ENCODE measurements around the gene ABCF3.

Gene ABCF3

DNA sequence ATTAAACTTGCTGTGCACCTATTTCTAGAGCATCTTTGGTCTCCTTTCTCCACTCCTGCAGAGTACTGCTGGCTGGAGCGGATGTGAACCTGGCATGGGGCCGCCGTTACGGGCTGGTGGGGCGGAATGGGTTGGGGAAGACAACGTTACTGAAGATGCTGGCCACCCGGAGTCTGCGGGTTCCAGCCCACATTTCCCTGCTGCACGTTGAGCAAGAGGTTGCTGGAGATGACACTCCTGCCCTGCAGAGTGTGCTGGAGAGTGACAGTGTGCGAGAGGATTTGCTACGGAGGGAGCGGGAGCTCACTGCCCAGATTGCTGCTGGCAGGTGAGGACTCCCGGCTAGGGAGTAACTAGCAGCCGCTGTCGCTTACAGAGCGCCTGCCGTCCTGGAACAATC lies 2.1 kb downstream of the ABCF3 start:
- DNase-seq = no peak

DNA sequence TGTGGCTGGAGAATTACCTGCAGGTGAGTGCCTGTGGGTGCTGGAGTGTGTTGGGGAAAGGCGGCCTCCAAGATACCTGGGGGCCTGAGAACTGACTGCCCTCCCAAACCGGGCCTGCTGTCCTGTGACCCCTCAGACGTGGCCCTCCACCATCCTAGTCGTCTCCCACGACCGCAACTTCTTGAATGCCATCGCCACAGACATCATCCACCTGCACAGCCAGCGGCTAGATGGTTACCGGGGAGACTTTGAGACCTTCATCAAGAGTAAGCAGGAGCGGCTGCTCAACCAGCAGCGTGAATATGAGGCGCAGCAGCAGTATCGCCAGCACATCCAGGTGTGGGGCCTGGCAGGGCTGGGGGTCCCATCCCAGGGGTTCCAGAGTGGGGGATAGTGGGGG lies 3.4 kb downstream of the ABCF3 start:
- DNase-seq = no peak

DNA sequence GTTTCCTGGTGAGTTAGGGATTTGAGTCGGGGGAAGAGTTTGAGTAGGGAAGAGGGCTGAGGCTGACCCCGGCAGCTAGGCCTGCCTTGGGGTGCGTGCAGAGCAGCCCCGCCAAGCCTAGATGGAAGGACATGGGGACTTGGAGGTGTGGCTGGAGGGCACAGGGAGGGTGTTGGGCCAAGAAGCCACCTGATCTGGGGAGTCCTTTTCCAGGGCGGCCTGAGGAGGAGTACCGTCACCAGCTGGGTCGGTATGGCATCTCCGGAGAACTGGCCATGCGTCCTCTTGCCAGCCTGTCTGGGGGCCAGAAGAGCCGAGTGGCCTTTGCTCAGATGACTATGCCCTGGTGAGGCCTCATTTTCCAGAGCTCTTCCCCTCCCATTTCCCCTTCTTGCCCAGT lies 6.9 kb downstream of the ABCF3 start:
- no peak for DNase-seq

DNA sequence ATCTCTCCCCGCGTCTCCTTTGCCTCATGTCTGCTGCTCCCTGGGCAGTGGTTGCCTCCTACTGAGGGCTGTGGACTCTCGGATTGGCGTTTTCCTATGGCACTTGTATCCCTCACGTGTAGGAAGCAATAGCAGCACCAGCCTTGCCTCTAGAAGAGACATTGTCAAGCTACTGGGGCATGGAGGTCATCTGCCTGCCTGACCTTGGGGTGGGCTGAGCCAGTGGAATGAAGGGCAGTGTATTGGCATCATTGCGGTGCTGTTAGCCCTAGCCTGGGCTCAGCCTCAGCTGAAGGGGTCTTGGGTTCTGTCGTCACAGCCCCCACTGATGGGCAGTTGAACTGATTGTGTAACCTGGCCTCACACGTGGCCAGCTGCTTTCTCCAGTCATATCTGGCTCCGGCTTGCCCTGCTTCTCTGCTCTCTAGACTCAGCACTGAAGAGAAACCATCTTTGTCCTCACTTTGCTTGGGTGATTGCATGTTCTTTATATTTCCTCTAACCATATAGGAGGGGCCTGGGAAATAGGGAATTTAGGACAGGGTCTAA lies 8.1 kb downstream of the ABCF3 start:
- no peak for DNase-seq

DNA sequence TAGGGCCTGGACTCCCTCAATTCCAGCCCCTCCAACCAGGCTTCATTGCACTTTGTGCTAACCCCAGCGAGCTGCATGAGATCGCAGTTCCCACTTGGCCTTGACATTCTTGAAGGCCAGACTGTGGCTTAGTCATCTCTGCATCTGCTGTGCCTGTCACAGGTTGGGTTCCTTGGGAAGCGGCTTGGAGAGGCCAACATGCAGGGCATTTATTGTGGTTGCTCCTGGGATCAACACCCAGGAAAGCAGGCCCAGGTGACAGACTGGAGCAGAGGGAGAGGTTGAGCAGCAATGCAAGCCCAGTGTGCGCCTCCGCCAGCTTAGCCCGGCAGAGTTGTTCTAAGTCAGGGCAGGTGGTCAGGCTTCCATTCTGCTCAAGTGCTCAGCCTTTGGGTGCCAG lies 10.5 kb downstream of the ABCF3 start:
- no peak for DNase-seq

DNA sequence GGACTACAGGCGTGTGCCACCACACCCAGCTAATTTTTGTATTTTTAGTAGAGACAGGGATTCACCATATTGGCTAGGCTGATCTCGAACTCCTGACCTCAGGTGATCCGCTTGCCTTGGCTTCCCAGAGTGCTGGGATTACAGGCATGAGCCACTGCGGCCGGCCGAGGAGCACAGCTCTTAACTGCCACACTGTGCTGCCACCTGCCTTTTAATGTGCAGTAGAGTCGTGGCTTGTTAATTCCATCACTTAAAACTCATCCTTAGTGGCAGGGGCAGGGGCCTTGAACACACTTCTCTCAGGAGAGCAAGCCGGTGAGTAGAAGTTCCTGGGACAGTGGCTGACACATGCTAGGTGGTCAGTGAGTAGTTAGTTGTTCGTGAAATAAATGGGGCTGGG lies 12.5 kb downstream of the ABCF3 start:
- no peak for DNase-seq

DNA sequence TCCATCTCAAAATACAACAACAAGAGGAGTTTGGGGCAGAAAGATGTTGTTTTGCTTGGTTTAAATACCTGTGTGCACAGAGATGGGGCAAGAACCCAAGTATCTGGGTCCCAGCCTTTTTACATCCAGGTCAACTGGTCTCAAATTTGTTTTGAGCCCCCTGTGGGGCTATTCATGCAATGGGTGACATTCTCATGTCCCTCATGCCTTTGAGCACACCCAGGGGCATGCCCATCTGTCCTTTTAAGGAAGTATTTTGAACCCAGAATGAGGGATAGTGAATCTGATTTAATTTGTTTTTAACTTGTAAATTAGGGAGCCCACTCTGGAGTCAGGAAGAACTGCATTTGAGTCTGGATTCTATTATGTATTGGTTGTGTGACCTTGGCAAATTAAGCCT lies 14.8 kb downstream of the ABCF3 start:
- DNase-seq = no peak

DNA sequence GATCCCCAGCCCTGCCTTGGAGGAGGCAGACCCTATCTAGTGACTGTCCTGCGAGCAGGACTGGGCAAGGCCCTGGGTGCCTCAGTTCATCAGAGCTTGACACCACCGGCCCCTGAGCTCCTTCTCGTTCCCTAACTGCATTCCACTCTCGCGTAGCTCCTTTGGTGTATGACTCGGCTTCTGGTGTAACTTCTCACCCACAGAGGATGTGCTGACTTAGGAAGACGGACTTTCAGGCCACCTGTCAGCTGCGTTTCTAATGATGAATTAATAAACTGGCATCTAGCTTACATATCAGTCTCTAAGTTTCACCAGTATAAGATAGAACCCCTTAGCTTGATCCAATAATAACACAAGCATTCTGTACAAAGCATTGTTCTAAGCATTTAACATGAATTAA lies 17.5 kb downstream of the ABCF3 start:
- DNase-seq = no peak

DNA sequence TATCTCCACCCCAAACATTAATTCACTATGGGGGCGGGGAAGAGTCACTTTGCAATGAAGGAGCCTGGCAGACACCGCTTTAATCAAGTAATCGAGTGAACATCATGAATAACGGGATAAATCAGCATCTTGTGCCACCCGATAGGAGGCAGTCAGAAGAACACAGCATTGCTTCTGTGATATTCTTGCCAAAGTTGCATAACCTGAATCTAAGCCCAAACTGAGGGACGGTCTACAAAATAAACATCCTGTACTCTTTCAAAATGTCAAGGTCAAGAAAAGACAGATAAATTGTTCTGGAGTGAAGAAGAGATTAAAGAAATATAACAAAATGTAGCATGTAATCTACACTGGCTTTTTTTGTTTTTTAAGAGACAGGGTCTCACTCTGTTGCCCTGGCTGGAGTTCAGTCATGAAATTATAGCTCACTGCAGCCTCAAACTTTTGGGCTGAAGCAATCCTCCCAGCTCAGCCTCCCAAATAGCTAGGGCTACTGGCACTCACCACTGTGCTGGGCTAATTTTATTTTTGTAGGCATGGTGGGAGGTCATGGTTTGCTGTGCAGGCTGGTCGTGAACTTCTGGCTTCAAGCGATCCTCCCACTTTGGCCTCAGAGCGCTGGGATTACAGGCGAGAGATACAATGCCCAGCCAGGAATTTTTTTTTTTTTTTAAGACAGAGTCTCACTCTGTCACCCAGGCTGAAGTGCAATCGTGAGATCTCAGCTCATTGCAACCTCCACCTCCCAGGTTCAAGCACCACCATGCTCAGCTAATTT lies 23.3 kb downstream of the ABCF3 start:
- no peak for DNase-seq

DNA sequence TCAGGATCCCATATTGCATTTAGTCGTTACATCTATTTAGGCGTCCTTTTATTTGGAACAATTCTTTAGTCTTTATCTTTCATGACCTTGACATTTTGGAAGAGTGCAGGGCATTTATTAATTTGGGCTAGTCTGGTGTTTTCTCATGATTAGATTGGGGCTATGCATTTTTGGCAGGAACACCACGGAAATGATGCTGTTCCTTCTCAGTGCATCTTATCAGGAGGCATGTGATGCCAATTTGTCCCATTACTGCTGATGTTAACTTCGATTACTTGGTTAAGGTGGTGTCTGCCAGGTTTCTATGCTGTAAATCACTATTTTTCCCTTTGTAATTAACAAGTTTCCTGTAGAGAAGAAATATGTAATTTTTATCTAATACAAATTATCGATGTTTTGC lies 25.3 kb downstream of the ABCF3 start:
- DNase-seq = no peak

DNA sequence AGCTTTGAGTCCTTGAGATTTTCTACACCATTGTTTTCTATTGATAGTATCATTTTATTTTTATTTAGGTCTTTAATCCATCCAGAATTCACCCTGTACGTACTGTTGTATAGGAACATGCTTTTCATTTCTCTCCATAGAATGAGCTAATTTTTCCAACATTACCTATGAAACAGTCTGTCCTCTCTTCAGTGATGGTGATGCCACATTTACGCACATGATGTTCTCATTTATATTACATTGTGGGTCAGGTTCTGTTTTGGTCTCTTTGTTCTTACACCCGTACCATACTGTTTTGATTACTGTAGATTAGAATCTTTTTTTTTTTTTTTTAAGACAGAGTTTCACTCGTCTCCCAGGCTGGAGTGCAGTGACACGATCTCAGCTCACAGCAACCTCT lies 25.7 kb downstream of the ABCF3 start:
- no peak for DNase-seq

DNA sequence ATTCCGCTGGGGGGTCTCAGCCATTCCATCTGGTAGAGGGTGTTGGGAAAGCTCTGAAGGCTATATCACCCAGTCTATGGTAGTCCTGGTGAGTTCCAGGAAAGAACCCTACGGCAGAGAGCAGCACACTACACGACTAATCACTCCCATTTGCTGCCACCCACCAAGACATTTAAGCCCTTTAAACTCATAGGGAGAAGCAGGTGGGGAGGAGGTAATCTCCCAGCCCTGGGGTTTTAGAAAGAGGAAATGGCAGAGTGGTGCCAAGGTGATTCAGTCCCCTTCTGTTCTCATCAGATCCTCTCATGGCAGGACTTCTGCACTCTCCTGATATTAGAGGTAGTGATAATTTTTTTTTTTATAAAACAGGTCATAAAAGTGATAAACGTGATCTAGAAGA lies 32.8 kb downstream of the ABCF3 start:
- DNase-seq = no peak

DNA sequence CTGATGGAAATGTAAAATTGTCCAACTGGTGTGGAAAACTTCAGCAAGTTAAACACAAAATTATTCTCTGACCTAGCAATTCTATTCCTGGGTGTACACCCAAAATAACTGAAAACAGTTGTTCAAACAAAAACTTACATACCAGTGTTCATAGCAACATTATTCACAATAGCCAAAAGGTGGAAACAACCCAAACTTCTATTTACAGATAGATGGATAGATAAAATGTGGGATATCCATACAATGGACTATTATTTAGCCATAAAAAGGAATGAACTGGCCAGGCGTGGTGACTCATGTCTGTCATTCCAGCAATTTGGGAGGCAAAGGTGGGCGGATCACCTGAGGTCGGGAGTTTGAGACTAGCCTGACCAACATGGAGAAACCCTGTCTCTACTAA lies 36.5 kb downstream of the ABCF3 start:
- no peak for DNase-seq

DNA sequence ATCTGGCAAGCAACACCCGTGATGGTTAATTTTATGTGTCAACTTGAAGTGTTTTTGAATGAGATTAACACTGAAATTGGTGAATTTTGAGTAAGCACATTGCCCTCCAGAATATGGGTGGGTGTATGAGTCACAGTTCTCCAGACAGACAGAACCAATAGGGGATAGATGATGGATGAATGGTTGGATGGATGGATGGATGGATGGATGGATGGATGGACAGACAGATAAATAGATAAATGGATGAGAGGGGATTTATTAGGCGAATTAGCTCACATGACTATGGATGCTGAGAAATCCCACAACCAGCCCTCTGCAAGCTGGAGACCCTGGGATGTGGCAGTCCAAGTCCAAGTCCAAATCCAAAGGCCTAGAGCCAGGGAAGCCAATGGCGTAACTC lies 37.9 kb downstream of the ABCF3 start:
- no peak for DNase-seq

DNA sequence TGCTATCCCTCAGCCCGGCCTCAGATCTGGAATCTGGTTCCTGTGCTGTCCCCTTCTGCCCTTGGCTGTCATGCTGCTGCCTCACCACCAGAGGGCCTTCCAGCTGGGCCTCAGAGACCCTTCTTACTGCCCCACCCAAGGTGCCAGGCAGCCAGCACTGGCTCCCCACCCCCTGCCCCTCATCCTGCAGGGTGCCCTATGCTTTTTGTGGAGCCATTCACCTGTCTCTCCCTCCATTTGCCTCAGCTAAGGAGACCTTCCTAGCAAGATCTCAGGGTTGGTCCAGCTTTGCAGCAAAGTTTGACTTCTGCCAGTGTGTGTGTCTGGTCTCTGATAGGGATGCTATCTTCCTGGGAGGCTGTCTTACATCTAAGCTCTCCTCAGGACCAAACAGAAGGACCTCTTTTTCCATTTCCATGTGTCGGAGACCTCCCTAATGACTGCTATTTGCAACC lies 41.5 kb downstream of the ABCF3 start:
- DNase-seq = peak; percentile 43

DNA sequence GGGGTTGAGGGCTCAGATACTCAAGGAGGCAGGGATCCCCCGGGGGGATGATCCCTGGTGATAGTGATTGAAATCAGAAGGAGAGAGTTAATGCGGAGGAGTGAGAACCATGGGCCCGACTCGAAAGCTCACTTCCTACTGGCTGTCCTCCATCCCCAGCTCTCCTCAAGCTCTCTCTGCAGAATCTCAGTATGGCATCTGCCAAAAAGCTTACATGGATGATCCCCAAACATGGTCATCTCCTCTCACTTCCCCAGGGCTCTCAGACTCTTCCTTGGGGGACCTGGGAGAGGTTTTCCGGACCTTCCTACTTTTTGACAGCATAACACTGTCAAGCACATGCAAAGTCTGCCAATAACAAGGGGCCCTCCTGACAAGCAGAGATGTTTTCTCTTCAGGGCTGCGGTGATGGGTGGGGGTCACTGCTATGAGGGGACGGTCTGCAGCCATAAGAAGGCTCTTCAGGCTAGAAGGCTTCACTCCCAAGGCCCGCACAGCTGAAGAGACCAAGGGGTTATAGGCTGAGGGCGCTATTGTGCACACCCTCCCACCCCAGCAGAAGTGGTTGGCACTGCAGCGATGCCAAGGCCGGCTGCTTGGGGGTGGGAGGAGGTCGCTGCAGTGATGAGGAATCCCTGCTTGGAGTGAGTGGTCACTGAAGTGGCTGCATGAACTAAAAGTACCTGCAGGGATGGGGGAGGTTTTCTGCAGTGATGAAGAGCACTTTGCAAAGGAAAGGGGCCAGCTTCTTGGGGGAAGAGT lies 42.6 kb downstream of the ABCF3 start:
- DNase-seq = no peak

DNA sequence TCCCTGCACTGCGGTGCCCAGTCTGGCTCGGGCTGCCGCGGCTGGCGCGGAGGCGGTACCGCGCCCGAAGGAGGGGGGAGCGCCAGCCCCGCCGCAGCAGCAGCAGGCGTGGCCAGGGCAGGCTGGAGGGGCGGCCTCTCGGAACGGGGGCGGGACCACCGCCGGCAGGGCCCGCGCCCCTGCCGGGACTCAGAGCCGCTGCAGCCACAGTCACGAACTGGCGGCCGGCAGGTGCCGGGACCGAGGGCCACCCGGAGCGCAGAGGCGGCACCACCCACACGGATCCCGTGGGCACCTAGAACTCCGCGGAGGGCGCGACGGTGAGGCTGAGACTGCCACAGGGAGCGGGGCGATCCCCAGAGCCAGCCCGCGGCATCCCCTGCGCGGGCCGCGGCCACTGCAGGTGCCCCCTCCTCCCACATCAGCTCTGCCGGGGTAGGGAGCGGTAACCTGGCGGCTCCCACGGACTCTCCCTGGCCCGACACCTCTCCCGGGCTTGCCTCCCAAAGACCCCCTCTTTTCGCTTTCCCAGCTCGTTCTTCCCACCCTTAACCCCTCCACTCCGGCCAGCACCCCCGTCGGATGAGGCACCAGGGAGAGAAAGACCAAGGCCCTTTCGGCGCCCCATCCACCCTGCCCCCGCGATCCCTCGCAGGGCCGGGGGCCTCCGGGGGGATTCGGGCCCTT lies 43.5 kb downstream of the ABCF3 start, which contains the start of gene VWA5B2:
TSS of gene VWA5B2 (plus strand) at position 192 of the 687 bp plus-strand sequence. CDS start 944 bp downstream, outside the sequence.
- DNase-seq = peak; percentile 70

DNA sequence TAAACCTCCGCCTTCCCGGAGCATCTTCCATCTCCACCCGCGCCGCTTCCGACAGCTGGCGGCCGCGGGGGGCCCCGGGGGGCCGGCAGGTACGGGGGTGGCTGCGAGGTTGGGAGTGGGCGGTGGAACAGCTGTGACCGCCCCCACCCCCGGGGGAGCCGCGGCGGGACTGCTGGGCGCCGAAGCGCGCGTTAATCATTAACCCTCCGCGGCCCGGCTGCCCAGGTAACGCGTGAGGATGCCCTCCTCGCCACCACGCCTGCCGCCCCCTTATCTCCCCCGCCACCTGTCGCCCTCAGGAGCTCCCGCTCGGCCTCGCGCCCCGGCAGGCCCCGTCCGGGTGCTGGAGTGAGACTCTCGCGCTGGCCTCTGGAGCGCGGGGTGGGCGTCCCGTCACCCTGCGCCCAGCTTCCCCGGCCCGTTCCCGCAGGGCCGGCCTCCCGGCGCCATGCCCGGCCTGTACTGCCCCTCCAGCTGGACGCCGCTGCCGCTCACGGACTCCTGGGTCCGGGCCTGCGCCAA lies 44.1 kb downstream of the ABCF3 start:
- DNase-seq = no peak

DNA sequence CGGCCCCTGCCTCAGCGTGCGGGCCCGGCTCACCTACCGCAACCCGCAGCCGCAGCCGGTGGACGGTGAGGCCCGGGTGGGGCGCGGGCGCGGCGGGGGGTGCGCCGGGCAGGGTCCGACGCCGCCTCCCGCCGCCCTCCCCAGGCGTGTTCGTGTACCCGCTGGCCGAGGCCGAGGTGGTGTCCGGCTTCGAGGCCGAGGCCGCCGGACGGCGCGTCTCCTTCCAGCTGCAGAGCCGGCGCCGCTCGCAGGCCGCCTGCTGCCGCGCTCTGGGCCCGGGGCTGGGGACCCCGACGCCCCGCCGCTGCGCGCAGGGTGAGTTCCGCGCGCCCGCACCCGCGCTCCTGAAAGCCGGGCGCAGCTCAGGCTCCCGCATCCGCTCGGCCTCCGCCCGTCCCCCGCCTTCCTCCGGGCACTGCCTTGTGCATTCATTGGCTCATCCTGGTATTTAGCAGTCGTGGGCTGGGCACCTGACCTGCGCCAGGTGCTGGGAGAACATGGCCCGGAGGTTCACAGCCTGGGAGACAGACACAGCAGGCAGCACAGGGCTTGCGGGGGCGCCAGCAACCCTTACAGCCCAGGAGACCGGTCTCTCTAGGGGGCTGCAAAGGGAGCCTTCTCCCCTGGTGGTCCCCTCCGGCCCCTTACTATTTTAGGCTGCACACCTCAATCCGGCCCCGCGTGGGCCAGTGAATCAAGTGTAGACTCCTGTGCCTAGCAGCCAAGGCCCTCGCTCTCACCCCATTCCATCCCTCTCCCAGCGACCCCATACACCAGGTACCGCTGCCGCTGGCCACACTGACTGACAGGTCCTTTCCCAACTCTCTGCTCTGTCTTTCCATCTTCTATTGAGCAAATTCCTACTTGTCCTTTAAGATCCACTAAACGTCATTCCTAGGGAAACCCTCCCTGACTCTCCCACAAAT lies 44.9 kb downstream of the ABCF3 start:
- no peak for DNase-seq

DNA sequence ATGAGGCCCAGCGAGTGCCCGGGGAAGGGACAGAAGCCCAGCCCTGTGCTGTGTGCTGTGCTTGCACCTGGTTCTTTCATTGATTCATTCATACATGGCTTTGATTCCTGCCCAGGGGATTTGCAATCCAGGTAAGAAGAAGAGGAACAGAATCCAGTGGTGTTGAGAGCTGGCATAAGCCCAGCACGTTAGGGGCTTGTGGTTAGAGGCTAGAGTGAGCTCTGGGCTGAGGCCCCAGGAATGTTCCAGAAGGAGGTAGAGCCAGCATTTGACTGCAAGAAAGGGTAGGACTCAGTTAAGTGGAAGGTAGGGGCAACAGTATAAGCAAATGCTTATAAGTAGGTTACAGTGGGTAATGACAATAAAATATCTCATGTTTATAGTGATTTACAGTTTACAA lies 45.7 kb downstream of the ABCF3 start:
- no peak for DNase-seq

DNA sequence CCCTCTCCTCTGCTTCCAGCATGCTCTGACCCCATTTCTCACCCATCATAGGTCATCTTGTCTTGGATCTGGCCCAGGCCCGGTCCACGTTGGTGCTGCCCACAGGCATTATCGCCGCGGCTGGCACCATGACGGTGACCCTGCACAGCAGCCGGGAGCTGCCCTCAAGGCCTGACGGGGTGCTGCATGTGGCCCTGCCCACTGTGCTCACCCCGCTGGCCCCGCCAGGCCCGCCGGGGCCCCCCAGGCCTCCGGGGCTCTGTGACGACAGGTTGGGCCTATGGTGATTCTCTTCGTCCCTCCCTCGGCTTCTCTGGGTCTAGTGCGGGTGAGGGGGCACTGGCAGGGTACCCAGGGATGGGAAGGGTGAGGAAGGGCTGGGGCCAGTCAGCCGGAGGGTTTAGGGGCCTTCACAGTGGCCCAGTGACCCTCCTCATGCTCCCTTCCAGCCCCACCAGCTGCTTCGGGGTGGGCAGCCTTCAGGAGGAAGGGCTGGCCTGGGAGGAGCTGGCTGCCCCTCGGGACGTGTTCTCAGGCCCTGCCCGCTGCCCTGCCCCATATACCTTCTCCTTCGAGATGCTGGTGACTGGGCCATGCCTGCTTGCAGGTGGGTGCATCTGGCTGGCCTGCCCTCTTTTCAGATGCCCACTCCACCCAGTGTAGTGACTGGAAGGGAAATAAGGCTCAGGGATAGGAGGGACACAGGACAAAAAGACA lies 47.3 kb downstream of the ABCF3 start:
- DNase-seq = no peak
